HG03159 (cell line): ENCODE data around the gene GARS1.

Source experiments
- ATAC-seq: cut with Tn5 transposase; IDR thresholded peaks from one replicate; pipeline ENCODE4 v1.9.1; 2021; ENCODE audit warnings: mild to moderate bottlenecking, moderate library complexity; ENCODE audit not compliant: unreplicated experiment

The GARS1 gene

GRCh38 chr7:30652698-30653641 is 58.3 kb downstream of the GARS1 start:
- no peak for ATAC-seq

GRCh38 chr7:30654296-30655090 is 59.8 kb downstream of the GARS1 start:
- no peak for ATAC-seq

- no peak for ATAC-seq
Measured at GRCh38 chr7:30655096-30655970, 60.7 kb downstream of the GARS1 start.

- ATAC-seq, result no peak
Measured at GRCh38 chr7:30656006-30656957, 61.6 kb downstream of the GARS1 start.

GRCh38 chr7:30657131-30657530 is 62.5 kb downstream of the GARS1 start:
- ATAC-seq, result no peak

- ATAC-seq, result no peak
Measured at GRCh38 chr7:30658479-30659074, 63.9 kb downstream of the GARS1 start.

- no peak for ATAC-seq
Measured at GRCh38 chr7:30659312-30659711, 64.6 kb downstream of the GARS1 start.

GRCh38 chr7:30660331-30661255 is 65.9 kb downstream of the GARS1 start:
- no peak for ATAC-seq

- no peak for ATAC-seq
Measured at GRCh38 chr7:30661926-30662325, 67.2 kb downstream of the GARS1 start.

GRCh38 chr7:30662431-30662939 is 67.8 kb downstream of the GARS1 start:
- no peak for ATAC-seq

- no peak for ATAC-seq
Measured at GRCh38 chr7:30663414-30663813, 68.7 kb downstream of the GARS1 start.

GRCh38 chr7:30664184-30664885 is 69.7 kb downstream of the GARS1 start:
- no peak for ATAC-seq

GRCh38 chr7:30665043-30665442 is 70.4 kb downstream of the GARS1 start:
- ATAC-seq, result no peak

- no peak for ATAC-seq
Measured at GRCh38 chr7:30665449-30665848, 70.8 kb downstream of the GARS1 start.

GRCh38 chr7:30667172-30667571 is 72.5 kb downstream of the GARS1 start:
- ATAC-seq, result no peak

GRCh38 chr7:30668102-30668501 is 73.4 kb downstream of the GARS1 start:
- ATAC-seq, result no peak

- no peak for ATAC-seq
Measured at GRCh38 chr7:30671793-30672465, 77.3 kb downstream of the GARS1 start.
